K562 (cell line): ENCODE results near the gene METAP2. TPM values are rescaled to one million over a fixed set of nuclear protein-coding genes. Genes with fewer than 3 reads are reported as not detected.

Experiments used
- C11orf30 ChIP-seq: fragments of 450-650 bp; IDR thresholded peaks from 2 replicates; pipeline ENCODE4 v1.6.1; 2016; ENCODE audit warnings: low read depth, mild to moderate bottlenecking
- CREB1 ChIP-seq, 2 experiments: sonication (generic) in 1 of 2; formaldehyde crosslinking in 1 of 2; IDR thresholded peaks; 2 replicates each; pipeline versions ENCODE4 v1.6.1 to v1.8.0; 2012 to 2022; ENCODE audit warnings: inconsistent platforms in 1 of 2, mild to moderate bottlenecking in 1 of 2, missing genetic modification reagents in 1 of 2, moderate library complexity in 1 of 2
- ETV6 ChIP-seq, 3 experiments: fragments of 150-350 bp in 1 of 3; sonication (generic) in 1 of 3; formaldehyde crosslinking in 1 of 3; IDR thresholded peaks; 2 replicates each; pipeline versions ENCODE4 v1.6.1 to v1.8.0; 2014 to 2022; ENCODE audit warnings: borderline replicate concordance in 2 of 3, low read depth in 2 of 3, antibody characterized with exemption in 1 of 3, low read length in 1 of 3, mild to moderate bottlenecking in 1 of 3, missing genetic modification reagents in 1 of 3
- FOXK2 ChIP-seq, 2 experiments: fragments of 450-650 bp; IDR thresholded peaks in 1 of 2; conservative IDR thresholded peaks in 1 of 2; 2 replicates each; pipeline ENCODE4 v1.6.1; 2016; ENCODE audit warnings: low read depth in 2 of 2, mild to moderate bottlenecking in 1 of 2
- HDAC3 ChIP-seq: fragments of 450-650 bp; IDR thresholded peaks from 2 replicates; pipeline ENCODE4 v1.6.1; 2018; ENCODE audit warnings: borderline replicate concordance, mild to moderate bottlenecking, moderate library complexity; ENCODE audit not compliant: partially characterized antibody
- MAFF ChIP-seq: IDR thresholded peaks from 2 replicates; pipeline ENCODE4 v1.6.1; 2012; ENCODE audit warnings: low read length, improper control_type of control experiment
- MAFG ChIP-seq: fragments of 450-650 bp; conservative IDR thresholded peaks from 2 replicates; pipeline ENCODE4 v1.6.1; 2016; ENCODE audit warnings: missing genetic modification characterization, missing compliant biosample characterization
- MCM3 ChIP-seq: fragments of 450-650 bp; IDR thresholded peaks from 2 replicates; pipeline ENCODE4 v1.6.1; 2016
- MITF ChIP-seq: IDR thresholded peaks from 2 replicates; pipeline ENCODE4 v1.6.1; 2014; ENCODE audit warnings: antibody characterized with exemption
- MTA3 ChIP-seq: fragments of 450-650 bp; formaldehyde crosslinking; IDR thresholded peaks from 2 replicates; pipeline ENCODE4 v1.6.1; 2017; ENCODE audit warnings: mild to moderate bottlenecking, borderline replicate concordance
- PPARD ChIP-seq: fragments of 250-450 bp; sonication (Bioruptor Pico); IDR thresholded peaks from 2 replicates; pipeline ENCODE4 v1.8.0; 2022; ENCODE audit warnings: inconsistent platforms, mild to moderate bottlenecking, moderate library complexity
- PTTG1 ChIP-seq: fragments of 450-650 bp; IDR thresholded peaks from 2 replicates; pipeline ENCODE4 v1.6.1; 2016; ENCODE audit warnings: low read depth, mild to moderate bottlenecking, missing genetic modification characterization, missing compliant biosample characterization
- THAP7 ChIP-seq: fragments of 250-450 bp; sonication (Bioruptor Pico); IDR thresholded peaks from 2 replicates; pipeline ENCODE4 v1.5.0; 2021
- ZNF316 ChIP-seq: fragments of 450-650 bp; IDR thresholded peaks from 2 replicates; pipeline ENCODE4 v1.6.1; 2016
- ZNF354B ChIP-seq: fragments of 250-450 bp; sonication (Bioruptor Pico); IDR thresholded peaks from 2 replicates; pipeline ENCODE4 v1.4.0; 2020
- polyA plus RNA-seq, 8 experiments: library from polyadenylated mRNA; depleted of rRNA in 4 of 8; stranded (reverse) in 5 of 8; unstranded in 3 of 8; fragments of >200 nt; fragmentation: Nextera tagmentation in 2 of 8; fragmentation: Illumina TruSeq in 1 of 8; extraction: Ambion mirVana in 2 of 8; extraction: Trizol in 1 of 8; gene quantifications; 2 replicates each; pipeline versions ENCODE4 v1.2.1 to v1.2.3, GENCODE V29; 2011 to 2014; ENCODE audit warnings: inconsistent platforms in 1 of 8, missing spikeins in 1 of 8
- total RNA-seq, 7 experiments: library from RNA; depleted of rRNA in 6 of 7; stranded (reverse); fragments of >200 nt in 6 of 7; fragmentation: Illumina TruSeq in 2 of 7; extraction: Trizol in 2 of 7; gene quantifications; 2 replicates each; pipeline versions ENCODE4 v1.2.1 to v1.2.3, GENCODE V29; 2011 to 2021; ENCODE audit warnings: low replicate concordance in 1 of 7
- TF ChIP-seq, protein P1 (sequence below): IDR thresholded peaks from 2 replicates; pipeline ENCODE4 v1.6.1; 2016; ENCODE audit warnings: missing genetic modification characterization, missing compliant biosample characterization

Gene METAP2
- total and polyA plus RNA-seq, 9 of the 15 experiments (the other 6 are each of a cell fraction or from before 2014, with no cell fraction given): 75.5 to 205 (median 164) TPM

DNA sequence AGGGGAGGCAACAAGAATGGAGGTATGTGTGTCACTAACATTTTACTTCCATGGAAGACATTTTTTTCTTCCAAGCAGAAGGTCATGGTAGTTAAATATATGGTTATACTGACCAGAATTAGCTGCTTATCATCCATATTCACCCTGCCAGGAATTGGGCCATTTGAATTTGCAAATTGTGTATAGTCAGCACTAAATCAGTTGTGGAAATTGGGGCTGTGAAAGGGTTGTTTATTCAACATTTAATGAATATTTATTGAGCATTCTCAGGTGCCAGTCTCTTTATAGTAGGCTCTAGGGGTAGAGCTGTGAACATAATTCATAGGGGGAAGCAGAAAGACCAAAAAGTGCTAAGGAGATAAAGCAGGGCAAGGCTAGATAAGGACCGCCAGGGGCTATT, 38.0 kb downstream of the METAP2 start (continued):
- TF ChIP-seq MITF (no peak), MTA3 (no peak), MAFF (peak; percentile 74), FOXK2 (conservative IDR thresholded peaks at IDR 0.05 in 1 of 2, IDR thresholded peaks at IDR 0.05 in 1 of 2; ENCODE audit: low read depth in 2 of 2) (no peak), MCM3 (no peak), ETV6 (IDR thresholded peaks at IDR 0.05; ENCODE audit: borderline replicate concordance in 1 of 2, low read depth in 2 of 2, low read length in 1 of 2) (no peak), ETV6 (CRISPR knock-in tag; IDR thresholded peaks at IDR 0.05; ENCODE audit: borderline replicate concordance) (no peak), MAFG (peak; percentile 80), THAP7 (CRISPR knock-in tag) (no peak), HDAC3 (no peak), PPARD (CRISPR knock-in tag) (no peak), CREB1 (IDR thresholded peaks at IDR 0.05) (no peak), CREB1 (CRISPR knock-in tag; IDR thresholded peaks at IDR 0.05) (no peak), ZNF316 (peak; percentile 89), C11orf30 (peak; percentile 72; the same call in 1 of the 2 replicates), ZNF354B (no peak), PTTG1 (no peak)
- TF ChIP-seq, protein P1, sequence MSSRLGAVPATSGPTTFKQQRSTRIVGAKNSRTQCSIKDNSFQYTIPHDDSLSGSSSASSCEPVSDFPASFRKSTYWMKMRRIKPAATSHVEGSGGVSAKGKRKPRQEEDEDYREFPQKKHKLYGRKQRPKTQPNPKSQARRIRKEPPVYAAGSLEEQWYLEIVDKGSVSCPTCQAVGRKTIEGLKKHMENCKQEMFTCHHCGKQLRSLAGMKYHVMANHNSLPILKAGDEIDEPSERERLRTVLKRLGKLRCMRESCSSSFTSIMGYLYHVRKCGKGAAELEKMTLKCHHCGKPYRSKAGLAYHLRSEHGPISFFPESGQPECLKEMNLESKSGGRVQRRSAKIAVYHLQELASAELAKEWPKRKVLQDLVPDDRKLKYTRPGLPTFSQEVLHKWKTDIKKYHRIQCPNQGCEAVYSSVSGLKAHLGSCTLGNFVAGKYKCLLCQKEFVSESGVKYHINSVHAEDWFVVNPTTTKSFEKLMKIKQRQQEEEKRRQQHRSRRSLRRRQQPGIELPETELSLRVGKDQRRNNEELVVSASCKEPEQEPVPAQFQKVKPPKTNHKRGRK (tag): no peak
- TF ChIP-seq, all 486 proteins: peak for 5
